AG04449 (cell line): ENCODE measurements around the gene IL24.

ENCODE experiments used
- CTCF ChIA-PET: fragments of 350-600 bp; formaldehyde crosslinking; extraction: SDS; loops from one replicate; lab custom pipeline; 2021; ENCODE audit warnings: antibody characterized with exemption; lab: Yijun Ruan, JAX
- POLR2A ChIA-PET: fragments of 400-600, 350-600 bp; formaldehyde crosslinking; extraction: SDS; loops from one replicate; lab custom pipeline; 2020; ENCODE audit warnings: antibody characterized with exemption, inconsistent platforms; lab: Yijun Ruan, JAX
- DNase-seq: peaks from one replicate; pipeline ENCODE4 v3.0.0-alpha.2; 2010; ENCODE audit warnings: low read depth, low spot score
- H3K4me3 ChIP-seq: 2 replicates; pipeline ENCODE4 v1.5.1; 2011; ENCODE audit warnings: low read depth, mild to moderate bottlenecking, control low read depth, low read length
- CTCF ChIP-seq: IDR thresholded peaks from one replicate; pipeline ENCODE4 v1.5.1; 2011; ENCODE audit warnings: mild to moderate bottlenecking, moderate library complexity, low read length, control low read depth, inconsistent platforms; ENCODE audit not compliant: insufficient read depth; ENCODE audit errors: missing control alignments

The IL24 gene

GRCh38 chr1:206946261-206946660 is 49.0 kb downstream of the IL24 start, which contains the start of gene PIGR:
Gene PIGR, minus strand, starts transcription at chr1:206946466. Its CDS starts 5,935 bp downstream, at chr1:206940531.
- TF ChIP-seq CTCF: no peak
- POLR2A ChIA-PET: no interaction called here
- no peak within 1 kb of the TSS for H3K4me3 ChIP-seq
- DNase-seq: no peak
- CTCF ChIA-PET: interaction anchor here (1.1 to 4.9 kb wide), 8 partner anchors 9 to 36 kb away, joined by 3 to 22 read pairs (median 4); no protein-coding TSS in a partner anchor

- ChIA-PET POLR2A (no interaction called here), CTCF (interaction anchor here (1.2 to 4.9 kb wide), 7 partner anchors 8 to 35 kb away, joined by 3 to 22 read pairs (median 5); no protein-coding TSS in a partner anchor)
- no peak overlapping the region for H3K4me3 ChIP-seq
- no peak for TF ChIP-seq CTCF
- no peak for DNase-seq
Measured at GRCh38 chr1:206947255-206947654, 50.0 kb downstream of the IL24 start.

- ChIA-PET POLR2A (no interaction called here), CTCF (interaction anchor here (1.0 to 4.9 kb wide), 2 partner anchors 13 to 223 kb away, joined by 3 to 22 read pairs; no protein-coding TSS in a partner anchor)
- no peak for DNase-seq
- TF ChIP-seq CTCF: no peak
- H3K4me3 ChIP-seq: no peak overlapping the region
Measured at GRCh38 chr1:206949208-206949607, 52.0 kb downstream of the IL24 start.

- no peak overlapping the region for H3K4me3 ChIP-seq
- TF ChIP-seq CTCF: no peak
- no peak for DNase-seq
- CTCF ChIA-PET: no interaction called here
- POLR2A ChIA-PET: no interaction called here
Measured at GRCh38 chr1:206949641-206950040, 52.4 kb downstream of the IL24 start.

DNA sequence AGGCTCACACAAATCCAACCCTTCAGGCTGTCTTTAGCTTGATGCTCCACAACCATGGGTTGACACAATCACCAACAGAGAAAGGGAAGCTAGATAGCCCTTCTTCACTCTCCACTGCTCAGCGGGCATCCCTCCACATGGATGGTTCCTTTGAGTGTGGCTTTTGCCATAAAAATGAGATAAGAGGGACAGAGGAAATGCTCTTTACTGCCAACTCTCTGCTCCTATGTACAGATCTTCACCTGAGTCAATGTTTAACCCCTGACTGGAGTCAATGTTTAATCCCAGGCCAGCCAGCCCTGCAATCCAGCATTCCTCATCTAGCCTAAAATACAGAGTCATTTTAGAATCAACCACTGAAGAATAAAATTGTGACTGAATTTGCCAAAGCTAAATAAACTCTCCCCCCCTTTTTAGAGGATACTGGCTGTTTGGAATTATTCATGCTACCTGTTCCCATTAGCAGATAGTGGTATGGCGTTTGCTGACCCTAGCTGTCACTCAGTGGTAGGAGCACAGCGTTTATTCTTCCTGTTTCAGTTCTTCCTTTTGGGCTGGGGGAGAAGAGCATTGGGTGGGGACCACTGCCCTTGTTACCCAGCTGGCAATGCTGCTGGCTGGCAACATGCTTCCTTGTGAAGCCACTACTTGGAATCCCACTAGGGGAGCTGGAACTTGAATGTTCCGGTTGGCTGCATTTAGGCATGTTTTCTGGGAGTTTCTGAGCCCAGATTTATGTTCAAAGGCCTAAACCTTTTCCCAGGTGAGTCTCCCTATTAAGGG is 54.3 kb downstream of the IL24 start:
- POLR2A ChIA-PET: no interaction called here
- no peak for TF ChIP-seq CTCF
- no peak overlapping the region for H3K4me3 ChIP-seq
- DNase-seq: no peak
- CTCF ChIA-PET: interaction anchor here (1.7 kb wide), 1 partner anchor 31 kb away, joined by 5 read pairs; no protein-coding TSS in a partner anchor

DNA sequence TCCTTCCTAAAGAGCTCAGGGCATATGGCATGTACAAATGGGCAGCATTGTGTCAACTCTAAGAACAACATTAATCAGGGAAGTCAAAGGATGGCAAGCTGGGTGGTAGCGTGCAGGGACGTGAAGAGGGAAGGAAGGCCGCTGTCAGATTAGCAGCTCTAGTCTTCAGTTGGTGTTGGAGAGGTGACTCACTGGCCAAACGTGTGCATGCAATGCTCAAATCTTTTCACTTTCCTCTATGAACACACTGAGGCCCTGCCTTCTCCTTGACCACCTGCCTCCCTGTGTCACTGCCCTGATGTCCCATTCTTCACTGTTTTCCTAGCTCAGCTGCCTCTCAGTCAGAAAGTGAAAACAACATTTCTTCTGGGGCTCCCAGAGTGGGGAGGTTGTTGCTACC is 54.9 kb downstream of the IL24 start:
- TF ChIP-seq CTCF: no peak
- H3K4me3 ChIP-seq: no peak overlapping the region
- ChIA-PET CTCF (interaction anchor here (1.7 kb wide), 1 partner anchor 30 kb away, joined by 5 read pairs; no protein-coding TSS in a partner anchor), POLR2A (no interaction called here)
- DNase-seq: no peak
